GM18498 (cell line): ENCODE data around the gene TRIM54.

Experiments
- ATAC-seq: cut with Tn5 transposase; IDR thresholded peaks from one replicate; pipeline ENCODE4 v1.9.1; 2021; ENCODE audit warnings: mild to moderate bottlenecking, moderate library complexity; ENCODE audit not compliant: unreplicated experiment

The TRIM54 gene

GRCh38 chr2:27353762-27354596, 71.8 kb downstream of the TRIM54 start:
- ATAC-seq = no peak

GRCh38 chr2:27354597-27354927, 72.3 kb downstream of the TRIM54 start:
- ATAC-seq = no peak

- peak; percentile 40 for ATAC-seq
These were observed 73.8 kb downstream of the TRIM54 start for GRCh38 chr2:27356056-27356381.

- ATAC-seq = peak; percentile 90
These were observed 74.4 kb downstream of the TRIM54 start, which contains the start of gene GTF3C2 for GRCh38 chr2:27356382-27357181. GTF3C2 (minus strand) TSS chr2:27356764; CDS start chr2:27343554, 13,210 bp downstream.
